Caki2 (cell line): ENCODE measurements around the gene WNK1. TPM values are rescaled to one million over a fixed set of nuclear protein-coding genes. Genes with fewer than 3 reads are reported as not detected.

ENCODE experiments used
- DNase-seq: peaks from one replicate; pipeline ENCODE4 v3.0.0-alpha.2; 2015; ENCODE audit warnings: low read depth
- in situ Hi-C: cut with HindIII; loops from 2 replicates; pipeline ENCODE4 v1.10.0; 2016; ENCODE audit warnings: low sequenced_read_pairs, low pct_unique_long_range_greater_than_20kb, mixed read lengths
- total RNA-seq: library from RNA; depleted of rRNA; stranded (reverse); fragments of >200 nt; shearing (Covaris generic); gene quantifications from 2 replicates; pipeline ENCODE4 v1.2.3, GENCODE V29; 2014; ENCODE audit warnings: low replicate concordance; rRNA removed

WNK1 gene
- total RNA-seq, 1 experiment from 2014 or later, result 17.5 TPM

- in situ Hi-C loops, result no loop called here
- DNase-seq, result peak; percentile 100
These were observed 197.2 kb downstream of the WNK1 start, which contains the start of gene RAD52 for GRCh38 chr12:949453-950191. Gene RAD52 (minus strand): TSS chr12:949694. CDS start chr12:933058, 16,636 bp downstream.

DNA sequence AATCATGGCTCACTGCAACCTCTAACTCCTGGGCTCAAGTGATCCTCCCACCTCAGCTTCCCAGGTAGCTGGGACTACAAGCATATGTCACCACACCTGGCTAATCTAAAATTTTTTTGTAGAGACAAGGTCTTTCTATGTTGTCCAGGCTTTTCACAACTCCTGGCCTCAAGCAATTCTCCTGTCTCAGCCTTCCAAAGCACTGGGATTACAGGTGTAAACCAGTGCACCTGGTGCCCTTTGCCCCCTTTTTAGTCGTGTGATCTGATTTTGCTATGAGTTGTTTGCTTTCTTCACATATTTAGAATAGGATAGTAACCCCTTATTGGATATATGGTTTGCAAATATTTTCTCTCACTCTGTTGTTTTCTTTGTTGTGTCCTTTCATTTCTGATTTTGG, 198.8 kb downstream of the WNK1 start:
- in situ Hi-C loops, result no loop called here
- DNase-seq, result no peak

GRCh38 chr12:953776-954175, 201.4 kb downstream of the WNK1 start:
- in situ Hi-C loops, result no loop called here
- DNase-seq, result no peak

DNA sequence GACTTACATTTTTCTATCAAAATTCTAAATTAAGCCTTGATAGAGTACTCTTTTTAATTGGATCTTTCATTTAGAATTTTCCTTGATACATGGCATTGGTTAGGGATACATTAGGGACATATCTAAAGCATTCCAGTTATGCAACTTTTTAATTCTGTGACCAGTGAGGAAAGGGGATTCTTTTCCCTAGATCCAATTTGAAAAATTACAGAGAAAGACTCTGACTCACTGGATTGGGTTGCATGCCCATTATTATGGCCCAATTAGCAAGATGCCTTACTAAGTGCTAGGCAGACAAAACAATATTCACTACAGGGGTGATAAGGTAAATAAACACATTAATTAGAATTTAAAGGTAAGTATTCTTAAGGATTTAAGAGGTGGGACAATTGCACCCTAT, 202.4 kb downstream of the WNK1 start:
- in situ Hi-C loops, result no loop called here
- no peak for DNase-seq

- in situ Hi-C loops, result no loop called here
- no peak for DNase-seq
These were observed 203.6 kb downstream of the WNK1 start for GRCh38 chr12:955939-956338.

- in situ Hi-C loops, result no loop called here
These were observed 206.3 kb downstream of the WNK1 start for GRCh38 chr12:958588-959123.

More at GRCh38 chr12:958588-959123, 206.3 kb downstream of the WNK1 start:
- no peak for DNase-seq

Other genes with a start within 250 kb of the WNK1 start
- not detected in 2 replicates for gene NINJ2, start 89.1 kb upstream of the WNK1 start, total RNA-seq
- 11.1 and 11.9 TPM in 2 replicates for gene RAD52, start 197.1 kb downstream of the WNK1 start, total RNA-seq
- 11.3 and 12.8 TPM in 2 replicates for gene ERC1, start 238.6 kb downstream of the WNK1 start, total RNA-seq